Measurements from ENCODE around the gene CEL.
"Not testable (repeated sequence)": the region's sequence is repeated elsewhere in the genome, so short reads cannot be mapped to it uniquely, and the experiment has no call there.

The CEL gene

DNA sequence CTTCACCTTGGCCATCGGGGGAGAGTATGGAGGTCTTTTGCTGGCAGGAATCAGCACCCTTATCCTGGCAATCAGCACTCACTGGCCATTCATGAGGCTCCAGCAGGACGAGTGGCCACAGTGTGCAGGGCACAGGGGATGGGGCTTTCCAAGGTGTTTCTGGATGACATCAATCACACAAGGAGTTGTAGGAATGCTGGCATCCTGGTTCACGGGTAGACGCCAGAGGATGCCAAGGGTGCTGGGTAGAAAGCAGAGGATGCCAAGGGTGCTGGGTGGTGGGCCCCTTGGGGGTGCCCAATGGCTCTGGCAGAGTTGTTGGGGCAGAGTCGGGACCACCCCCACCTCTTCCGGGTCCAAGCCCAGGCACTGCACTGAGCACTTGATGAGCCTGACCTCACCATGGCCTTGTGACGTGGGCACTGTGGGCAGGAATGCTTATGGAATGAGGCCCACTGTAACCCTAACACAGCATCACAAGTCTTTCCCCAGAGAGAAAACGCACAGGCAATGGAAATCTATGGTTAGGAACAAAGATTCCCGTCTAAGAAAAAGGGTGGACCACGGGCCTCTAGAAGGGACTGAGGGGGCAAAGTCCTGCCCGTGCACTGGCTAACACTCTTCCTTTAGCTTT, 29.1 kb downstream of the CEL start:
- no peak for DNase-seq (ENCODE audit: insufficient read length, low spot score)
- FAIRE-seq, result no peak
- TF ChIP-seq POLR2A (IDR thresholded peaks at IDR 0.05; ENCODE audit: low read depth, low read length), result no peak

DNA sequence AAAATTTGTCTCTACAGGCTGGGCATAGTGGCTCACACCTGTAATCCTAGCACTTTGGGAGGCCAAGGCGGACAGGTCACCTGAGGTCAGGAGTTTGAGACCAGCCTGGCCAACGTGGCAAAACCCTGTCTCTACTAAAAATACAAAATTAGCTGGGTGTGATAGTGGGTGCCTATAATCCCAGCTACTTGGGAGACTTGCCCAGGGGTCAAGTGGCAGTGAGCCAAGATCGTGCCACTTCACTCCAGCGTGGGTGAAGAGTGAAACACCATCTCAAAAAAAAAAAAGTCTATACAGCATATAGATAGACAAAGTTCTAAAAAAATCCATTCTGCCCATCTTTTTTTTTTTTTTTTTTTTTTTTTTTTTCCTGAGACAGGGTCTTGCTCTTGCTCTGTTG, 32.6 kb downstream of the CEL start:
- not testable (repeated sequence) for DNase-seq (ENCODE audit: insufficient read length, low spot score); FAIRE-seq

GRCh38 chr9:133094842-133095393, 33.1 kb downstream of the CEL start:
- no peak for TF ChIP-seq POLR2A (IDR thresholded peaks at IDR 0.05; ENCODE audit: low read depth, low read length)
- no peak for FAIRE-seq
- no peak for DNase-seq (ENCODE audit: insufficient read length, low spot score)

DNA sequence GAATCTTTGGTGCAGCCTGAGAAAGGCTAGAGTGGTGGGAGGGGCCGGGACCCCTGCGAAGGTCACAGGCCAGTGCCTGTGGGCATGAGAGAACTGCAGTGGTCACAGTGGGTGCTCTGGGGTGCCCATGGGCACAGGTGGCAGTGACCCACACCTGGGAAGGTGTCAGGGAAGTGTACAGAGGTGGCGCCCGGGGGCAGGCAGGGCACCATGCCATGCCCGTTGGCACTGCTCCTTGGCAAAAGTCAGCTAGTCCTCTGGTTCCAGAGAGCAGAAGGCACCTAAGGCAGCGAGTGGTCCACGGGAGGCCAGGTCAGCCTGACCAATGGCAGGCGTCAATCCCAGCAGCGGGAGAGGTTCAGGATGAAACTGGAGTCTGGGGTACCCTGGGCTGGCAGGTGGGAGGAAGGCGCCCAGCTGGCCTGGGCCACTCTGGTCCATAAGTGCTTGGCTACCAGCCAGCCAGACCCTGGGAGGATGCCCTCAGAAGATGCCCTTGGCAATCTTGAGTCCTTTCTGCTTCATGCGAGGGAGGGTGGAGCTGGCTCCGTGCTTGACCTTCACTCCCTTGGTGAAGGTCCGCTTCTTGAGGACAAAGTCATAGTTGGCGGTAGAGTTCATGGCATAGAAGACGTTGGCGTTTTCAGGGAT, 36.4 kb downstream of the CEL start:
- FAIRE-seq, result no peak
- no peak for DNase-seq (ENCODE audit: insufficient read length, low spot score)
- no peak for TF ChIP-seq POLR2A (IDR thresholded peaks at IDR 0.05; ENCODE audit: low read depth, low read length)

- DNase-seq (ENCODE audit: insufficient read length, low spot score) (no peak), FAIRE-seq (no peak)
- TF ChIP-seq POLR2A (IDR thresholded peaks at IDR 0.05; ENCODE audit: low read depth, low read length), result no peak
These were observed 37.1 kb downstream of the CEL start for GRCh38 chr9:133098871-133099270.

DNA sequence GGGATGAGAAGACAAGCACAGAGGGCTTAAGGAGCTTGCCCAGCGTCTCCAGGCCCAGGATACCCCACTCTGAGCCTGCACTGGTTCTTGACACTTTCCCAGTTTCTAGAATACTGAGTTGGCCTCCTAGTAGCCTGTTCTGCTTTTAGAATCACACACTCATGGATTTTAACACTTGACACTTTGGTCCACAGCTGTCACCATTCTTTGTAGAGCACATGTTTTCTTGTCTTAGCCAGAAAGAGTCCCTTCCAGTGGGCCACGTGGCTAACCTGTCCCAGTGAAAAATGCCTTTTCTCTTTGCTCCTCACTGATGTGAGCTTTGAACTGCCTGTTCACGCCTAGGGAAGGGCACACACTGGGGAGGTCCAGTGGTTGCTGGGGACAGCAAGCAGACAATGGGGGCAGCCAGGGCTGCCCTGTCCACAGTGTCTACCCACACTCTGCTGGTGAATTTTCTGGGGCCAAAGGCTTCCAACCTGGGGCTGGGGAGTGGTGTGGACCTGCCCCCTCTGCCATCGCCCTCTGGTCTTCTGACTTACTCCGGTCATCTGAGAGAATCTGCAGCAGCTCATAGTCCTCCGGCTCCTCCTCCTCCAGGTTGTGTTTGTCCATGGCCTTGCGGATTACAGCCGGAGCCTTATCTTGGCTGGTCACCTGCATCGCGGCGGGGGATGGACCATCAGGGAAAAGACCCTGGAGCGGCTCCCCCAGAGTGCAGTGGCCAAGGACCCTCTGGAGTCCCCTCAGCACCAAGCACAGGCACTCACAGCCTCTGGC, 38.1 kb downstream of the CEL start:
- no peak for DNase-seq (ENCODE audit: insufficient read length, low spot score)
- no peak for TF ChIP-seq POLR2A (IDR thresholded peaks at IDR 0.05; ENCODE audit: low read depth, low read length)

DNA sequence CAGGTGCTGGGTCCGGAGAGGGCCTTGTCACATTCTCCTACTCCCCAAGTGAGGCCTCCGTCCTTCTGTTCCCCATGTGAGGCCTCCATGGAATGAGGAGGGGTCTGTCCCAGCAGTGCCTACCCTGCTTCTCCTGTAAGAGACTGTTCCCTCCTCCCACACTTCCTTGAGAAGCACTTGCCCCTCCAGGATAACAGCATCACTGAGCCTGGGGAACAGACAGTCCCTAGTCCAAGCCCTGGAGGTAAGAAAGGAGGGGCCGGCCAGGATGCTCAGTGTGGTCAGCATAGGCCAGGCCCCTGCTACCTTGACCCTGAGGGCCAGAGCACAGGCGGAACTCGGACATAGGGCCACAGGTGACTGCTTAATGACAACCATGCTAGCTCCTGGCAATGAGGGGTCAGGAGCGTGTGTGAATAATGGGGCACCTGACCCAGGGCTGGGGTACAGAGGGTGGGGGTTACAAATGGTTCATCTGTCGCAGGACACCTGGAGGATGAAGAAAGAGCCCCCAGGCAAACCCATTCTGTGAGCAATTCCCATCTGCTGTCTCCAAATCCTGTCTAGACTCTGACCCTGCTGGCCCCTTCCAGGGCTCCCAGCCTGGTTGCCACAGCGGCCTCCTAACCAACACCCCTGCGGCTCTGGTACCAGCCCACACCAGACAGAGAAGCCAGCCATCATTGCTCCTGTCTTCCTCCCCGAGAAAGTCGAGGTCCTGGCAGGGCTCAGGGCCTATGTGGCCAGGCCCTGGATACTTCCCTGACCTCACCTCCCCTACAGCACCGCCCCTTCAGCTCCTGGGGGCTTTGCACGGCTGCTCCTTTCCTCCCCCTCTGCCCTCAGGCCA, 39.0 kb downstream of the CEL start:
- no peak for FAIRE-seq
- no peak for DNase-seq (ENCODE audit: insufficient read length, low spot score)
- no peak for TF ChIP-seq POLR2A (IDR thresholded peaks at IDR 0.05; ENCODE audit: low read depth, low read length)

More for the DNA sequence above, 38.1 kb downstream of the CEL start:
- FAIRE-seq, result no peak

GRCh38 chr9:133101356-133102189, 39.8 kb downstream of the CEL start:
- DNase-seq (ENCODE audit: insufficient read length, low spot score) (no peak), FAIRE-seq (no peak)
- TF ChIP-seq POLR2A (IDR thresholded peaks at IDR 0.05; ENCODE audit: low read depth, low read length), result no peak

GRCh38 chr9:133102190-133103021, 40.6 kb downstream of the CEL start:
- no peak for TF ChIP-seq POLR2A (IDR thresholded peaks at IDR 0.05; ENCODE audit: low read depth, low read length)
- DNase-seq (ENCODE audit: insufficient read length, low spot score), result no peak
- no peak for FAIRE-seq

- DNase-seq (ENCODE audit: insufficient read length, low spot score) (peak; percentile 84), FAIRE-seq (peak; percentile 52)
- no peak for TF ChIP-seq POLR2A (IDR thresholded peaks at IDR 0.05; ENCODE audit: low read depth, low read length)
These were observed 41.6 kb downstream of the CEL start for GRCh38 chr9:133103183-133103986.

DNA sequence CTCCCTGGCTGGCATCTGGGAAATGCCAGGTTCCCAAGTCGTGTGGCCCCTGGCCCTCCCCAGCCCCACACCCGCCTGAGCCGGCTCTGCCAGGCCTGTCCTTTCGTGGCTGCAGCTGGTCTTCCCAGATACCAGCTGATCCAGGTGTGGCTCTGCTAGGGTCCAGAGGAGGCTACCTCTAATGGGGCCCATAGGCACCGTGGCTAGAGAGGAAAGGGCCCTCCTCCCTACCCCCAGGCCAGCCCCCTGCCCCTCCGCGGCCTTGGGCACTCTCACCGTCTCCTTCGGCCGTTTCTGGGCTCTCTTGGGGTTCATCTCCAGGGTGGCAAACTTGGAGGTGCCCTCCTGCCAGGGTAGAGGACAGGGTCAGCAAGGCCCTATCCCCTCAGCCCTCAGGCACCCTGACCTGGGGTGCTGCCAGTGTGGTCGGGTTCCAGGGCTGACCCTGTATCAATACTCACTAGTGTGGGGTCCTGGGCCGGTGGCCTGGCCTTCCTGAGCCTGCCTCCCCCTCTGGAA, 42.3 kb downstream of the CEL start:
- DNase-seq (ENCODE audit: insufficient read length, low spot score) (no peak), FAIRE-seq (no peak)
- TF ChIP-seq POLR2A (IDR thresholded peaks at IDR 0.05; ENCODE audit: low read depth, low read length), result no peak
